VCaP (cell line): ENCODE measurements around the gene MINK1.

Experiments used
- H3K27ac ChIP-seq: fragments of 450-650 bp; 2 replicates; pipeline ENCODE4 v1.5.1; 2017
- CTCF ChIP-seq: fragments of 450-650 bp; conservative IDR thresholded peaks from 2 replicates; pipeline ENCODE4 v1.5.1; 2017; ENCODE audit warnings: mild to moderate bottlenecking, moderate library complexity

Gene MINK1

DNA sequence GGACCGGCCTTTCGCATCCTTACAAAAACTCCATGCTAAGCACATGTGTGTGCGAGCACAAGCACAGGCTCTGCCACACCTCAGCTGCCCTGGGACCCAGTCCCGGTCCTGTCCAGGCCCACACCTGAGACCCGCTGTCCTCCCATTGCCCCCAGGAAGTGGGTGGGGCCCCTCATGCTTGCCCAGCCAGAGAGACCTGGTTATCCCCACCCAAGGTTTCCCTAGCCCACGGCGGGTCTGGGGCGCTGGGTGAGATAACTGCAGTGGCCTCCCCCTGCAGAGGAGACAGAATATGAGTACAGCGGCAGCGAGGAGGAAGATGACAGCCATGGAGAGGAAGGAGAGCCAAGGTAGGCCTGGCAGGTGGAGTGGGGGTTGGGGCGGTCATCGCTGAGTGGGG lies 53.7 kb downstream of the MINK1 start:
- TF ChIP-seq CTCF: no peak
- H3K27ac ChIP-seq: no peak overlapping the region

GRCh38 chr17:4887581-4887980 lies 54.4 kb downstream of the MINK1 start:
- TF ChIP-seq CTCF: no peak

GRCh38 chr17:4891411-4892410 lies 58.6 kb downstream of the MINK1 start:
- no peak for TF ChIP-seq CTCF
- no peak overlapping the region for H3K27ac ChIP-seq

More at GRCh38 chr17:4887581-4887980, 54.4 kb downstream of the MINK1 start:
- H3K27ac ChIP-seq: no peak overlapping the region

DNA sequence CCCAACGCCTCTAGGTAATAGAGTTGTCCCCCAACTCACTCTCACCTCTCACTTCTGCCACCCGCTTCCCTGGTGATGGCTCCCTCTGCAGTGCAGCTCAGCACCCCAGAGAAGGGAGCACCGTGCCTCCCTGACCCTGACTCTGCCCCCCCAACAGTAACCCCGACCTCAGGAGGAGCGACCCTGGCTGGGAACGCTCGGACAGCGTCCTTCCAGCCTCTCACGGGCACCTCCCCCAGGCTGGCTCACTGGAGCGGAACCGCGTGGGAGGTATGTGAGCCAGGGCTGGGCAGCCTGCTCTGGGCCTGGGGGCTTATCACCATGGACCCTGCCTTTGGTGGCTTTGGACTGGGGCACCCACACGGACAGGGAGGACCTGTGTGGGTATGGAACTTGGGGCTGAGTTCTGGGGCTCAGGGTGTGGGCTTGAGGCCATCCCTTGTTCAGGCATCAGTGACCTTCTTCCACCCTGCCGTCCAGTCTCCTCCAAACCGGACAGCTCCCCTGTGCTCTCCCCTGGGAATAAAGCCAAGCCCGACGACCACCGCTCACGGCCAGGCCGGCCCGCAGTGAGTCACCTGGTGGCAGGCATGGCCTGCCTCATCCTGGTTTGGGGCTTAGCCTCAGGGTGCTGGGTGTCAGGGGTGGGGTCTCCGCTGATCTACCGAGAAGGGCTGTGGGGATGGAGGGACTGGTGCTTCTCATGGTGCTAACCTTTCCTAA lies 59.5 kb downstream of the MINK1 start:
- H3K27ac ChIP-seq: no peak overlapping the region
- TF ChIP-seq CTCF: no peak

DNA sequence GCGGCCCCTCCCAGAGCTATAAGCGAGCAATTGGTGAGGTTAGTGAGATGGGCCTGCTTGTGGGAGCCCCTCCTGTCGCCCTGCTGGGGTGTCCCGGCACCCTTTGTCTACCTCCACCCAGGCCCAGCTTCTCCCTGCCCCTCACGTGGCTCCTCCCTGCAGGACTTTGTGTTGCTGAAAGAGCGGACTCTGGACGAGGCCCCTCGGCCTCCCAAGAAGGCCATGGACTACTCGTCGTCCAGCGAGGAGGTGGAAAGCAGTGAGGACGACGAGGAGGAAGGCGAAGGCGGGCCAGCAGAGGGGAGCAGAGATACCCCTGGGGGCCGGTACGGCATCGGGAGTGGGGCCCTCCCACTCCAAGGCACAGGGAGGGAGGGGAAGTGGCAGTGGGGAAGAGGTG lies 60.1 kb downstream of the MINK1 start:
- TF ChIP-seq CTCF: no peak
- H3K27ac ChIP-seq: no peak overlapping the region

DNA sequence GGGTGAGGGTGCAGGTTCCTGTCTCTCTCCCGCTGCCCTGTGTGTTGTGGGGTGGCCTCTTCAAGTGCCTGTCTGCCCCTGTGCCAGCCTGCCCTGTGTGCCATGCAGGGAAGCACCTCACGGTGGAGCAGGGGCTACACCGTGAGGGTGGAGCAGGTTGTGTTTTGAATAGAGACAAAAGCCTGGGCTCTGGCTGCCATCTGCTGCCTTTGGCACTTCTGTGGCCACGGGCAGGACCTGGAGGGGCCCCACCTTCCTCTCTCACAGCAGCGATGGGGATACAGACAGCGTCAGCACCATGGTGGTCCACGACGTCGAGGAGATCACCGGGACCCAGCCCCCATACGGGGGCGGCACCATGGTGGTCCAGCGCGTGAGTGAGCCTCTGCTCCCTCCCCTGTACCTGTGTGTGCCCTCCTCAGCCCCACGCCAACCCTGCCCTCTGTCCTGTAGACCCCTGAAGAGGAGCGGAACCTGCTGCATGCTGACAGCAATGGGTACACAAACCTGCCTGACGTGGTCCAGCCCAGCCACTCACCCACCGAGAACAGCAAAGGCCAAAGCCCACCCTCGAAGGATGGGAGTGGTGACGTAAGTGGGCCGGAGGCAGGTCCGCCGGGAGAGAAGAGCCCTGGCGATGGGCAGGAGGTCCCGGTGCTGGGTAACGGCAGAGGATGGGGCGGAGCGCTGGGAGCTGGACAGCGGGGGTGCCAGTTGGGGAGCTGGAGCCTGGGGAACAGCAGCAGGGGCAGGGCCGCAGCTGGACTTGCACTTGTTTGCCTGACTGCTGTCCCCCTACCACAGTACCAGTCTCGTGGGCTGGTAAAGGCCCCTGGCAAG lies 60.8 kb downstream of the MINK1 start:
- no peak overlapping the region for H3K27ac ChIP-seq
- no peak for TF ChIP-seq CTCF

DNA sequence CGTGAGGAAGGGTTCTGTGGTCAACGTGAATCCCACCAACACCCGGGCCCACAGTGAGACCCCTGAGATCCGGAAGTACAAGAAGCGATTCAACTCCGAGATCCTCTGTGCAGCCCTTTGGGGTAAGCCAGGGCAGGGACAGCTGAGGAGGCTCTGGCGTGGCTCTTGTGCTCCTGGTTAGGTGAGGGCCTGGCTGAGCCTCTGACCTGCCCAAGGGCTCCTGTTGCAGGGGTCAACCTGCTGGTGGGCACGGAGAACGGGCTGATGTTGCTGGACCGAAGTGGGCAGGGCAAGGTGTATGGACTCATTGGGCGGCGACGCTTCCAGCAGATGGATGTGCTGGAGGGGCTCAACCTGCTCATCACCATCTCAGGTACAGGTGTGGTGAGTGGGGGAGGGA lies 62.0 kb downstream of the MINK1 start:
- no peak for TF ChIP-seq CTCF
- H3K27ac ChIP-seq: no peak overlapping the region
